Colonic mucosa (tissue), 4 donors: ENCODE results near the gene BMP8A. TPM values are rescaled to one million over a fixed set of nuclear protein-coding genes. Genes with fewer than 3 reads are reported as not detected.

Experiments
- DNase-seq: peaks from one replicate; pipeline ENCODE4 v3.0.0-alpha.2; 2020
- H3K27ac ChIP-seq: fragments of 200-600 bp; one replicate; pipeline ENCODE4 v1.8.0; 2021
- H3K27me3 ChIP-seq: fragments of 200-600 bp; one replicate; pipeline ENCODE4 v1.8.0; 2021
- H3K36me3 ChIP-seq: fragments of 200-600 bp; one replicate; pipeline ENCODE4 v1.8.0; 2021
- H3K4me1 ChIP-seq: fragments of 200-600 bp; one replicate; pipeline ENCODE4 v1.8.0; 2021; ENCODE audit warnings: mild to moderate bottlenecking
- H3K4me3 ChIP-seq: fragments of 200-600 bp; one replicate; pipeline ENCODE4 v1.8.0; 2021
- H3K9ac ChIP-seq, 2 donors: one replicate each; pipeline ENCODE4 v1.7.0; 2013; ENCODE audit warnings: control low read depth in 2 of 2, low read depth in 2 of 2, low read length in 2 of 2
- H3K9me3 ChIP-seq: fragments of 200-600 bp; one replicate; pipeline ENCODE4 v1.8.0; 2021
- CTCF ChIP-seq: fragments of 200-600 bp; IDR thresholded peaks from one replicate; pipeline ENCODE4 v1.8.0; 2022; ENCODE audit warnings: antibody characterized with exemption, mild to moderate bottlenecking
- intact Hi-C: fragments of 100-400 bp; cut with DNase I; formaldehyde crosslinking; loops from one replicate; pipeline ENCODE4 v1.14.1; 2022
- total RNA-seq, 2 donors: library from RNA; stranded (reverse); fragmentation: NEBNext Ultra II Directional in 1 of 2; extraction: Animal tissue kit (Norgen Biotek cat#: 25700) in 1 of 2; gene quantifications; one replicate each; pipeline ENCODE4 v1.2.1, GENCODE V29; 2021
- donor health status: healthy.
- donor health status: DM: no; HTN: no; CAD: no.
- donor health status: DM: no; HTN: no; CAD: no.

Gene BMP8A
- total RNA-seq, 2 donors from 2014 or later, result 1.1 to 1.4 TPM

GRCh38 chr1:39574646-39575045, 83.2 kb downstream of the BMP8A start:
- Histone ChIP-seq H3K4me3 (peak overlapping the region; percentile 84), H3K27me3 (no peaks in the 10 kb centered on the region), H3K4me1 (peaks cover 20% of the 10 kb centered on the region), H3K9me3 (no peaks in the 10 kb centered on the region), H3K9ac (peak overlapping the region; percentile 27 to 76), H3K36me3 (peaks cover 8% of the 10 kb centered on the region), H3K27ac (peak overlapping the region; percentile 48)
- TF ChIP-seq CTCF, result no peak
- DNase-seq, result peak; percentile 52
- intact Hi-C loops, result no loop called here

Other genes starting within 250 kb of the BMP8A start
- gene PABPC4, start 85.2 kb downstream of the BMP8A start, total RNA-seq, result 100 to 1,000 TPM; 109 to 144 TPM
- gene HEYL, start 148.0 kb downstream of the BMP8A start, total RNA-seq, result 1 to 10 TPM in 1 of 2 donors, under 1 TPM in 1; 0.91 to 2.4 TPM
- not detected for gene NT5C1A, start 180.5 kb downstream of the BMP8A start, total RNA-seq
- under 1 TPM; 0.07 to 0.16 TPM for gene HPCAL4, start 199.8 kb downstream of the BMP8A start, total RNA-seq
- gene PPIE, start 247.2 kb downstream of the BMP8A start, total RNA-seq, result 10 to 100 TPM; 34.7 to 42.6 TPM